Right forelimb (tissue), 1 donor: ENCODE results near the gene RNFT1.
"Not testable (repeated sequence)": the region's sequence is repeated elsewhere in the genome, so short reads cannot be mapped to it uniquely, and the experiment has no call there.

ENCODE experiments used
- DNase-seq: peaks from one replicate; pipeline ENCODE4 v3.0.0-alpha.2; 2018

The RNFT1 gene

DNA sequence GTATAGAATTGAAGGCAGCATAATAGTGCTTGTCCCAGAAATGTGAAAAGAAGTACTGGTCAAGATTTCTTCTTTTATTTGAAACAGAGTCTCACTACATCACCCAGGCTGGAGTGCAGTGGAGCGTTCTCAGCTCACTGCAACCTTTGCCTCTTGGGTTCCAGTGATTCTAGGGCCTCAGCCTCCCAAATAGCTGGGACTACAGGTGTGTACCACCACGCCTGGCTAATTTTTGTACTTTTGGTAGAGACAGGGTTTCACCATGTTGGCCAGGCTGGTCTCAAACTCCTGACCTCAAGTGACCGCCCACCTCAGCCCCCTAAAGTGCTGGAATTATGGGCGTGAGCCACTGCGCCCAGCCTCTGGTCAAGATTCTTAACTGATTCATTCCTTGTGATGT, 43.9 kb downstream of the RNFT1 start:
- not testable (repeated sequence) for DNase-seq

DNA sequence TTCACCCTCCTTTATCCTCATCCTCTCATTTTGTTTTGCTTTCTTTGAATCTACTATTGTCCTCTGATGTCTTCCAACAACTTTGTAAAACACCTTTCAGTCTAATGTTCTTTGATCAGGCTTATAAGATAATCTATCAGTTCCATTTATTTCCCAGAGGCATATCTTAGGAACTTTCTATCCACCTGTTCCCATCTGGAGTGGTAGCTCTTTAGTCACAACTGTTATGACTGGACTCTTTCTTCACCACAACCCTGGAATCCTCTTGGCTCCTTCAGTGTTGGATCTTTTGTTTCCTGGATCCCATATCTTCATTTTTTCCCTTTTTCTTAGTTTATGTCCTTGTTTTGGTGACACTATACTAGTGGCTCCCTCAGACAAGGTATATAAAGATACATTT, 48.1 kb downstream of the RNFT1 start:
- DNase-seq, result no peak

GRCh38 chr17:59914274-59914854, 50.2 kb downstream of the RNFT1 start:
- no peak for DNase-seq

GRCh38 chr17:59907467-59907866, 57.1 kb downstream of the RNFT1 start:
- no peak for DNase-seq

- DNase-seq, result no peak
These were observed 61.1 kb downstream of the RNFT1 start for GRCh38 chr17:59903455-59903854.
